GM12873 (cell line): ENCODE data around the gene LRCH1.

ENCODE experiments used
- CTCF ChIP-seq: IDR thresholded peaks from 2 replicates; pipeline ENCODE4 v1.5.1; 2012; ENCODE audit warnings: low read depth, mild to moderate bottlenecking, moderate library complexity, low read length, control low read depth; ENCODE audit not compliant: insufficient read depth; ENCODE audit errors: missing control alignments

LRCH1 gene

DNA sequence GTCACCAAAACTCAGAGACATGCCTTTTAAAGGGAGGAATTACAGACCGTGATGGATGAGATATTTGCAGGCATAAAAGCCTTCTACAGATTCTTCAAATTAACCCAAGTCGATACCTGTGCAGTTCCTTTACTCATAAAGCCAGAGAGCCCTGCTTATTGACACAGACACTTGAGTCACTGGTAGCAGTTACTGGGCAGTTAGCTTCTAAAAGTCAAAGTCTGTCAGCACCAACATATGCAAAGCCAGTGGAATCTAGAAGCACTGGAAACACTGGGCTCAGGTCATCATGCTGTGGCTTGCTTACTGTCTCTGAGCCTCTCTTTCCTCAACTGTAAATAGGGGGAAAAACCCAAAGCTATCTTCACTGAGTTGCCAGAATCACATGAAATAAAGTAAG is 25.7 kb upstream of the LRCH1 start:
- no peak for TF ChIP-seq CTCF

GRCh38 chr13:46529216-46529919 is 23.6 kb upstream of the LRCH1 start:
- no peak for TF ChIP-seq CTCF

DNA sequence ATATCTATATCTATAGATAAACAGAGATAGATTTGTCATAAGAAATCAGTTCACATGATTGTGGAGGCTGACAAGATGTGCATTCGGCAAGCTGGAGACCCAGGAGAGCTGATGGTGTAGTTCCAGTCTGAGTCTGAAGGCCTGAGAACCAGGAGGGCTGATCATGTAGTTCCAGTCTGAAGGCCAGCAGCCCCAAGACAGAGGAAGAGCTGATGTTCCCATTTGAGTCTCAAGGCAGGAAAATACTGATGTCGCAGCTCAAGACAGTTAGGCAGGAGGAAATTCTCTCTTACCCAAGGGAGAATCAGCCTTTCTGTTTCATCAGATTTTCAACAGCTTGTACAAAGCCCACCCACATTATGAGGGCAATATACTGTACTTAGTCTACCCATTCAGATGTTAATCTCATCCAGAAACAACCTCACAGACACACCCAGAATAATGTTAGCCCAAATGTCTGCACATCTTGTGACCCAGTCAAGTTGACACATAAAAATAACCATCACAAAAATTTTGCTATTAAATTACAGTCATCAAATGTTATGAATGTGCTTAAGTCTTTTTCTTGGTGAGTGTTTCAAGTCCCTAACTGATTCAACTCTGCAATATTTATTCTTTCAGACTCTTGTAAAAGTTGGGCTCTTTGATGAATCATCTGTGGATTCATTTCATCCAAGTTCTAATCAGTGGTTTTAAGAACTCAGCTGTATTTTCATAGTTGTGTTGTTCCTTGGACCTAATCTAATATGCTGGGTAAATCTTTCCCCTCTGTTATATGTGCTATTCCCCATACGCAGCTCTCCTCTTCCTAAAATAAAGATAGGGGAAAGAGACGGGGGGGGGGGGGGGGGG is 22.7 kb upstream of the LRCH1 start:
- no peak for TF ChIP-seq CTCF

- TF ChIP-seq CTCF = no peak
These were observed 21.0 kb upstream of the LRCH1 start for GRCh38 chr13:46531953-46532352.

GRCh38 chr13:46535002-46535401 is 18.0 kb upstream of the LRCH1 start:
- no peak for TF ChIP-seq CTCF

DNA sequence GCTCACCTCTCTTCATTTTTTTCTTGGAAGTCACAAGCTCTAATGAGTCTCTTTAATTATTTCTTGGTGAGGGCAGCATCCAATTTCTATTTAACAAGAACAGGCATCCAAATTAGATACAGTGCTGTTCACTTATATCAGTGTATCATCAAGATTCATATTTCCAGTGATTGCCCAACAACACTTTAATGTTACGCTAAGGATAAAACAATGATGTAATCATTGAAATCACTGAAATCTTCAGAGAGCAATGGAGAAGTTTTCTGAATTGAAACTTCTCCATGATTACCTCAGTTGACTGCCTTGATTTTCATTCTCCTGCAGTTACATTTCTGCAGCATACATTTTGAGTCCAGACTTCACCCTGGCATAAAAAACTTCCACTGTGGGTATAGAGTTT is 17.1 kb upstream of the LRCH1 start:
- TF ChIP-seq CTCF = no peak

GRCh38 chr13:46536341-46536740 is 16.6 kb upstream of the LRCH1 start:
- TF ChIP-seq CTCF = no peak
